DND-41 (cell line): Measurements from ENCODE around the gene SH3BP2.

Source experiments
- ATAC-seq: fragments of 200-7000 bp; cut with Tn5 transposase; 3 replicates; pipeline ENCODE4 v1.9.1; 2021; ENCODE audit warnings: low read depth; ENCODE audit not compliant: insufficient read depth
- DNase-seq: peaks from one replicate; pipeline ENCODE4 v3.0.0-alpha.2; 2020
- H2AFZ ChIP-seq: 2 replicates; pipeline ENCODE4 v1.6.0; 2012; ENCODE audit warnings: low read depth, low read length
- H3K27ac ChIP-seq: 2 replicates; pipeline ENCODE4 v1.5.1; 2012; ENCODE audit warnings: low read length, inconsistent platforms
- H3K27me3 ChIP-seq: fragments of 200-600 bp; sonication (generic); 2 replicates; pipeline ENCODE4 v1.6.0; 2012; ENCODE audit warnings: low read length, mild to moderate bottlenecking, inconsistent platforms; ENCODE audit not compliant: insufficient read depth, poor library complexity
- H3K36me3 ChIP-seq: 2 replicates; pipeline ENCODE4 v1.5.1; 2012; ENCODE audit warnings: low read length, inconsistent platforms; ENCODE audit not compliant: insufficient read depth
- H3K4me1 ChIP-seq: 2 replicates; pipeline ENCODE4 v1.5.1; 2012; ENCODE audit warnings: mild to moderate bottlenecking, low read length; ENCODE audit not compliant: insufficient read depth
- H3K4me2 ChIP-seq: 2 replicates; pipeline ENCODE4 v1.6.0; 2012; ENCODE audit warnings: mild to moderate bottlenecking, moderate library complexity, low read length, inconsistent platforms; ENCODE audit not compliant: insufficient read depth
- H3K4me3 ChIP-seq, 2 experiments: fragments of 200-600 bp in 1 of 2; shearing (Covaris generic) in 1 of 2; 2 replicates each; pipeline ENCODE4 v1.5.1; 2012 to 2016; ENCODE audit warnings: inconsistent platforms in 2 of 2, low read length in 2 of 2, mild to moderate bottlenecking in 2 of 2, low read depth in 1 of 2, moderate library complexity in 1 of 2
- H3K79me2 ChIP-seq: 2 replicates; pipeline ENCODE4 v1.6.0; 2012; ENCODE audit warnings: low read length, inconsistent platforms; ENCODE audit not compliant: insufficient read depth
- H3K9ac ChIP-seq: 2 replicates; pipeline ENCODE4 v1.6.0; 2012; ENCODE audit warnings: low read depth, mild to moderate bottlenecking, inconsistent platforms, low read length, moderate library complexity
- H3K9me3 ChIP-seq: 2 replicates; pipeline ENCODE4 v1.5.1; 2012; ENCODE audit warnings: low read length, moderate library complexity, mild to moderate bottlenecking, inconsistent platforms; ENCODE audit not compliant: insufficient read depth, severe bottlenecking
- H4K20me1 ChIP-seq: 2 replicates; pipeline ENCODE4 v1.6.0; 2012; ENCODE audit warnings: low read length; ENCODE audit not compliant: insufficient read depth
- CTCF ChIP-seq: IDR thresholded peaks from 2 replicates; pipeline ENCODE4 v1.5.1; 2012; ENCODE audit warnings: borderline replicate concordance, low read length, moderate library complexity, mild to moderate bottlenecking; ENCODE audit not compliant: poor library complexity, severe bottlenecking; ENCODE audit errors: extremely low read depth
- EZH2 ChIP-seq: IDR thresholded peaks from 3 replicates; pipeline ENCODE4 v1.6.1; 2012; ENCODE audit warnings: borderline replicate concordance, low read depth, mild to moderate bottlenecking, moderate library complexity, low read length, inconsistent platforms; ENCODE audit not compliant: severe bottlenecking

The SH3BP2 gene

DNA sequence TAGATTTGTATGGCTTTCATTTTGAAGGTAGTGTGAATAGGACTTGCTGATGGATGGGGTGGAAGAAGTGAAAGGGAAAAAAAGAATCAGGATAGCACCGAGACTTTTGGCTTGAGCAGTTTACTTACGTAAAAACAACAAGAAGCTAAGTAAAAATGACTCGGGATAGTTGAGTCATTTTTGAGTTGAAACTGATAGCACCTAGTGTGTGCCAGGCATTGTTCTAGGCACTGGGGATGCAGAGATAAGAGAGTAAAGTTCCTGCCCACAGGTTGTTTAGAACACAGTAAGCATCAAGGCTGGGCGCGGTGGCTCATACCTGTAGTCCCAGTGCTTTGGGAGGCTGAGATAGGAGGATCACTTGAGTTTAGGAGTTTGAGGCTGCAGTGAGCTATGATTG lies 85.5 kb downstream of the SH3BP2 start:
- Histone ChIP-seq H3K36me3 (peaks cover 69% of the 10 kb centered on the region), H2AFZ (no peak overlapping the region)

DNA sequence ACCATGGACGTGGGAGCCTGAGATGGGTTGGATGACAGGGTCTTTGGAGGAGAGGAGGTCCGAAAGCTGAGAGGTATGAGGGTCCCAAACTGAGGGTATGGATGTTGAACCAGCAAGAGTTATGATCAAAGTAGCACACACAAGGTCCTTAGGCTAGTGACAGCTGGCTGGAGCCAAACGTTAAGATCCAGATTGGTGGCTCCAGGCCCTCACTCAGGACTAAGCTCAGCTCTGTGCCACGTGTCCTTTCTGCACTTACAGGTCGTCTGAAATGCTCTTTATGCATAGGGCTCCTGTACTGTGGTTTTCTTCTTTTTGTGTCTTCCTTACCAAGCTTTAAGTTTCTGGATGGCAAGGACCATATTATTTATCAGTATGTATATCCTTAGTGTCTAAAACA lies 86.1 kb downstream of the SH3BP2 start:
- Histone ChIP-seq H3K9ac (no peak overlapping the region), H3K4me1 (no peaks in the 10 kb centered on the region), H3K27me3 (no peaks in the 10 kb centered on the region), H3K36me3 (peaks cover 76% of the 10 kb centered on the region), H3K4me2 (no peak overlapping the region), H2AFZ (no peak overlapping the region), H3K4me3 (no peak overlapping the region), H3K27ac (no peak overlapping the region), H3K79me2 (peaks cover 57% of the 10 kb centered on the region), H3K9me3 (no peaks in the 10 kb centered on the region), H4K20me1 (peaks cover 37% of the 10 kb centered on the region)
- TF ChIP-seq EZH2 (no peak), CTCF (no peak)
- ATAC-seq (no peak), DNase-seq (no peak)

More for the DNA sequence above, 85.5 kb downstream of the SH3BP2 start:
- no peak for DNase-seq
- H3K9ac ChIP-seq: no peak overlapping the region
- no peak overlapping the region for H3K4me3 ChIP-seq
- no peaks in the 10 kb centered on the region for H3K27me3 ChIP-seq
- ATAC-seq: no peak
- H3K4me1 ChIP-seq: no peaks in the 10 kb centered on the region
- H4K20me1 ChIP-seq: peaks cover 44% of the 10 kb centered on the region
- TF ChIP-seq CTCF (no peak), EZH2 (no peak)
- no peak overlapping the region for H3K4me2 ChIP-seq
- H3K79me2 ChIP-seq: peaks cover 64% of the 10 kb centered on the region
- H3K27ac ChIP-seq: no peak overlapping the region
- H3K9me3 ChIP-seq: no peaks in the 10 kb centered on the region

DNA sequence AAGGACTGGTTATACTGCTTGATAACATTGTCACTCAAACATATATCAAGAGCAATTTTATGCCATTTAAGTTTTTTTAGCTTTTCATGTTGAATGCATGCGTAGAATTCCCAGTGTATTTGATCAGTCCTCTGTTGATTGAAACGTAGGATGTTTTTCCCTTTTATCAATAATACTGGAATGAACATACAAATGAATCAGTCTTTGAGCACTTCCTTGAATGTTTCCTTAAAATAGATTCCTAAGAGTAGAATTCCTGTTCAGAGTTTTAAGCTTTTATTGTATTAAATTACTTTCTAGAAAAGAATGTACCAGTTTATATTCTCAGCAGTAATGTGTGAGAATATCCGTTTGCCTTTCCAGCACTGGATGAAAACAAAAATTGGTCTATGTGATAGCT lies 88.5 kb downstream of the SH3BP2 start:
- Histone ChIP-seq H4K20me1 (peaks cover 23% of the 10 kb centered on the region), H3K79me2 (peaks cover 39% of the 10 kb centered on the region), H3K4me2 (no peak overlapping the region), H2AFZ (no peak overlapping the region), H3K9ac (no peak overlapping the region), H3K4me3 (no peak overlapping the region), H3K36me3 (peaks cover 85% of the 10 kb centered on the region), H3K27ac (no peak overlapping the region), H3K9me3 (no peaks in the 10 kb centered on the region), H3K27me3 (no peaks in the 10 kb centered on the region), H3K4me1 (no peaks in the 10 kb centered on the region)
- DNase-seq (no peak), ATAC-seq (no peak)
- TF ChIP-seq EZH2 (no peak), CTCF (no peak)

- H2AFZ ChIP-seq: no peak overlapping the region
- peaks cover 34% of the 10 kb centered on the region for H3K79me2 ChIP-seq
- no peak overlapping the region for H3K9ac ChIP-seq
- H3K36me3 ChIP-seq: peaks cover 89% of the 10 kb centered on the region
- H3K4me1 ChIP-seq: no peaks in the 10 kb centered on the region
- H3K27ac ChIP-seq: no peak overlapping the region
- TF ChIP-seq EZH2: no peak
- no peak for TF ChIP-seq CTCF
- peaks cover 22% of the 10 kb centered on the region for H4K20me1 ChIP-seq
- ATAC-seq (no peak), DNase-seq (no peak)
- no peaks in the 10 kb centered on the region for H3K27me3 ChIP-seq
- no peak overlapping the region for H3K4me3 ChIP-seq
- H3K4me2 ChIP-seq: no peak overlapping the region
- H3K9me3 ChIP-seq: no peaks in the 10 kb centered on the region
Observed at GRCh38 chr4:2882341-2882740, 89.5 kb downstream of the SH3BP2 start.
